ENCODE data around the gene FARP2.
A peak's percentile ranks its signal among the peaks of the same experiment; 100 is the strongest.
"Not testable (repeated sequence)": the region's sequence is repeated elsewhere in the genome, so short reads cannot be mapped to it uniquely, and the experiment has no call there.

The FARP2 gene

DNA sequence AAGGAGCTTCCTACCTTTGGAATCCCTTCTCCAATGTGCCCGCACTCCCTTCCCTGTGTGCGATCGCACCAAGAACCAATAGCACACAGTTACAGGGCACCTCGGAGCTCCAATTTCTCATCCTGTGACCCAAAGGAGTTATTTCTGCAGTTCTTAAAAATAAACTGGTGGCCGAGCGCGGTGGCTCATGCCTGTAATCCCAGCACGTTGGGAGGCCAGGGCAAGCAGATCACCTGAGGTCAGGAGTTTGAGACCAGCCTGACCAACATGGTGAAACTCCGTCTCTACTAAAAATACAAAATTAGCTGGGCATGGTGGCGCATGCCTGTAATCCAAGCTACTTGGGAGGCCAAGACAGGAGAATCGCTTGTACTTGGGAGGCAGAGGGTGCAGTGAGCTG, 150.2 kb downstream of the FARP2 start:
- POLR2A ChIA-PET, result interaction anchor here (1.5 kb wide), 1 partner anchor 8 kb away, joined by 4 read pairs; no protein-coding TSS in a partner anchor

GRCh38 chr2:241506793-241507429, 150.8 kb downstream of the FARP2 start:
- TF ChIP-seq YY2 (tag by site-specific recombination; IDR thresholded peaks at IDR 0.05), result no peak
- TF ChIP-seq ZFP41 (tag by site-specific recombination; IDR thresholded peaks at IDR 0.05; ENCODE audit: borderline replicate concordance), result no peak
- TF ChIP-seq ZNF514 (tag by site-specific recombination; IDR thresholded peaks at IDR 0.05), result no peak
- no peak for TF ChIP-seq ZNF121 (tag by site-specific recombination; IDR thresholded peaks at IDR 0.05)
- TF ChIP-seq KLF8 (tag by site-specific recombination; IDR thresholded peaks at IDR 0.05), result no peak
- no peak for TF ChIP-seq ZNF571 (tag by site-specific recombination; IDR thresholded peaks at IDR 0.05)
- TF ChIP-seq ZFP3 (tag by site-specific recombination; IDR thresholded peaks at IDR 0.05; ENCODE audit: low read depth), result no peak
- no peak for TF ChIP-seq ZNF174 (tag by site-specific recombination; IDR thresholded peaks at IDR 0.05)
- no peak for TF ChIP-seq SCRT1 (tag by site-specific recombination; IDR thresholded peaks at IDR 0.05; ENCODE audit: borderline replicate concordance)
- TF ChIP-seq CTCF (tag by site-specific recombination; IDR thresholded peaks at IDR 0.05), result no peak
- TF ChIP-seq ZNF704 (tag by site-specific recombination; IDR thresholded peaks at IDR 0.05), result no peak
- TF ChIP-seq ZNF18 (tag by site-specific recombination; IDR thresholded peaks at IDR 0.05), result no peak
- peak overlapping the region; percentile 76 for H3K4me3 ChIP-seq (ENCODE audit: low read depth, low read length)
- H3K4me1 ChIP-seq (ENCODE audit: control insufficient read depth, insufficient read depth, low read length), result peaks cover 9% of the 10 kb centered on the region; the same call in 1 of the 2 replicates
- H3K9me3 ChIP-seq (ENCODE audit: control insufficient read depth, insufficient read depth, low read depth, low read length), result no peaks in the 10 kb centered on the region
- POLR2A ChIA-PET, result interaction anchor here (1.5 kb wide), 1 partner anchor 9 kb away, joined by 4 read pairs; no protein-coding TSS in a partner anchor
- peak overlapping the region; percentile 17; the same call in 1 of the 2 replicates for H3K27ac ChIP-seq (ENCODE audit: extremely low read depth, low read depth, low read length)
- peaks cover 7 to 14% of the 10 kb centered on the region in 2 experiments; a peak in 2 of 3 replicates for H3K36me3 ChIP-seq (ENCODE audit: control insufficient read depth in 2 of 2, insufficient read depth in 1 of 2, low read length in 2 of 2)
- CTCF ChIA-PET, result interaction anchor here (0.5 to 1.1 kb wide), 5 partner anchors 63 to 758 kb away, joined by 3 to 4 read pairs (median 3); no protein-coding TSS in a partner anchor

More for the DNA sequence above, 150.2 kb downstream of the FARP2 start:
- H3K4me1 ChIP-seq (ENCODE audit: control insufficient read depth, insufficient read depth, low read length); H3K4me3 ChIP-seq (ENCODE audit: low read depth, low read length); H3K9me3 ChIP-seq (ENCODE audit: control insufficient read depth, insufficient read depth, low read depth, low read length); H3K27ac ChIP-seq (ENCODE audit: extremely low read depth, low read depth, low read length): not testable (repeated sequence)
- CTCF ChIA-PET, result interaction anchor here (0.6 to 1.1 kb wide), 4 partner anchors 62 to 262 kb away, joined by 3 to 4 read pairs (median 4); no protein-coding TSS in a partner anchor
- peaks cover 9 to 18% of the 10 kb centered on the region in 2 experiments; a peak in 2 of 3 replicates for H3K36me3 ChIP-seq (ENCODE audit: control insufficient read depth in 2 of 2, insufficient read depth in 1 of 2, low read length in 2 of 2)

DNA sequence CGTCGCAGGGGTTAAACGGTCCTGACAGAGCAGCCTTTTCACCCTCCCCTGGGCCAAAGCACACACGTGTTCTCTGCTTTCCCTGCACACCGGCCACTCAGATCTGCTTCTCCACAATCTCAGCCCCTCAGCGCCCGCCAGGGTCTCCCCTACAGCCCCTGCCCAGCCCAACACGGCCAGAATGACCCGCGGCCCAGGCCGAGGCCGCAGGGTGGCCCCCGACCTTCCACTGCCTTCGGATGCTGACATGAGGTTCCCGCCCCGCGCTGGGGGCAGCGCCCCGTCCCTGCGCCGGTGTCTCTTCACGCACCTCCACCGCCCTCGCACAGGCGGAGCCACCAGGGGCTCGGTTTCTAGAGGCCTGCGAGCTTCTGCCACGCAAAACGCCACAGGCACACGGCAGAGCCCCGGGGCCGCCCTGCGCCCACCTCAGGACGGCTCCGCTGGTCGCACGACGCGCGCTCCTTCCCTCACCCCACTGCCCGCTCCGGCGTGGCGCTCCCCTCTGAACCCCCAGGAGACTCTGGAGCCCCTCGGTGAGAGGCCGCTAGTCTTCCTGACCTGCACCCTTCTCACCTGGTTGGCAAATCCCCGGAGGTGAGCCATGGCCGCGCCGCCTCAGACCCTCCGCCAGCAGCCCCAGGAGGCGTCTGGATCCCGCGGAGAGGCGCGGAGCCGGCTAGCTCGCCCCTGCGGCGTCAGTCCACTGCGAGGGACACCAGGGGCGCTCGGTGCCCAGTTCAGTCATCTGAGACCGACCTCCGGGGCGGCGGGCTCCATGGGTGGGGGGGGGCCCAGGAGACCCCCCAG, 151.6 kb downstream of the FARP2 start:
- Histone ChIP-seq H3K4me3 (ENCODE audit: low read depth, low read length) (peak overlapping the region; percentile 76), H3K27ac (ENCODE audit: extremely low read depth, low read depth, low read length) (peak overlapping the region; percentile 67; the same call in 1 of the 2 replicates), H3K9me3 (ENCODE audit: control insufficient read depth, insufficient read depth, low read depth, low read length) (no peaks in the 10 kb centered on the region), H3K36me3 (ENCODE audit: control insufficient read depth in 2 of 2, insufficient read depth in 1 of 2, low read length in 2 of 2) (peaks cover under 1 to 14% of the 10 kb centered on the region in 2 experiments; a peak in 2 of 3 replicates), H3K4me1 (ENCODE audit: control insufficient read depth, insufficient read depth, low read length) (peaks cover 9% of the 10 kb centered on the region; the same call in 1 of the 2 replicates)
- ChIA-PET POLR2A (interaction anchor here (0.6 to 1.5 kb wide), 2 partner anchors 10 to 42 kb away, joined by 3 to 4 read pairs; no protein-coding TSS in a partner anchor), CTCF (interaction anchor here (0.5 to 1.0 kb wide), 2 partner anchors 103 to 759 kb away, joined by 3 read pairs; no protein-coding TSS in a partner anchor)
- TF ChIP-seq ZNF521 (tag by site-specific recombination; IDR thresholded peaks at IDR 0.05) (no peak), ZNF341 (tag by site-specific recombination; IDR thresholded peaks at IDR 0.05; ENCODE audit: low read depth) (0 out of 2 replicates have a peak, but pooled peaks have one; percentile 20), ZXDB (tag by site-specific recombination; IDR thresholded peaks at IDR 0.05) (0 out of 2 replicates have a peak, but pooled peaks have one; percentile 32), YY1 (tag by site-specific recombination; IDR thresholded peaks at IDR 0.05) (no peak), ZNF239 (tag by site-specific recombination; IDR thresholded peaks at IDR 0.05) (no peak), ZNF133 (tag by site-specific recombination; IDR thresholded peaks at IDR 0.05) (no peak), YY2 (tag by site-specific recombination; IDR thresholded peaks at IDR 0.05) (no peak)
- TF ChIP-seq, protein P1, sequence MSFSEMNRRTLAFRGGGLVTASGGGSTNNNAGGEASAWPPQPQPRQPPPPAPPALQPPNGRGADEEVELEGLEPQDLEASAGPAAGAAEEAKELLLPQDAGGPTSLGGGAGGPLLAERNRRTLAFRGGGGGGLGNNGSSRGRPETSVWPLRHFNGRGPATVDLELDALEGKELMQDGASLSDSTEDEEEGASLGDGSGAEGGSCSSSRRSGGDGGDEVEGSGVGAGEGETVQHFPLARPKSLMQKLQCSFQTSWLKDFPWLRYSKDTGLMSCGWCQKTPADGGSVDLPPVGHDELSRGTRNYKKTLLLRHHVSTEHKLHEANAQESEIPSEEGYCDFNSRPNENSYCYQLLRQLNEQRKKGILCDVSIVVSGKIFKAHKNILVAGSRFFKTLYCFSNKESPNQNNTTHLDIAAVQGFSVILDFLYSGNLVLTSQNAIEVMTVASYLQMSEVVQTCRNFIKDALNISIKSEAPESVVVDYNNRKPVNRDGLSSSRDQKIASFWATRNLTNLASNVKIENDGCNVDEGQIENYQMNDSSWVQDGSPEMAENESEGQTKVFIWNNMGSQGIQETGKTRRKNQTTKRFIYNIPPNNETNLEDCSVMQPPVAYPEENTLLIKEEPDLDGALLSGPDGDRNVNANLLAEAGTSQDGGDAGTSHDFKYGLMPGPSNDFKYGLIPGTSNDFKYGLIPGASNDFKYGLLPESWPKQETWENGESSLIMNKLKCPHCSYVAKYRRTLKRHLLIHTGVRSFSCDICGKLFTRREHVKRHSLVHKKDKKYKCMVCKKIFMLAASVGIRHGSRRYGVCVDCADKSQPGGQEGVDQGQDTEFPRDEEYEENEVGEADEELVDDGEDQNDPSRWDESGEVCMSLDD (tag by site-specific recombination; IDR thresholded peaks at IDR 0.05), result 0 out of 2 replicates have a peak, but pooled peaks have one; percentile 55

Measured in HEK293 (cell line).